Dermis microvascular lymphatic vessel endothelial cell (primary cell): ENCODE measurements around the gene TIGD2. TPM values are rescaled to one million over a fixed set of nuclear protein-coding genes. Genes with fewer than 3 reads are reported as not detected.
"Not testable (repeated sequence)": the region's sequence is repeated elsewhere in the genome, so short reads cannot be mapped to it uniquely, and the experiment has no call there.

Experiments used
- DNase-seq, 2 donors: peaks; one replicate each; pipeline versions ENCODE4 v3.0.0 to v3.0.0-alpha.2; 2010; ENCODE audit warnings: low read depth in 2 of 2
- total RNA-seq: library from RNA; depleted of rRNA; stranded (reverse); fragments of >200 nt; gene quantifications from 2 replicates; pipeline ENCODE4 v1.2.1, GENCODE V29; 2014

Gene TIGD2
- total RNA-seq, 1 donor from 2014 or later = 3.3 TPM

GRCh38 chr4:89119166-89119565 lies 7.8 kb downstream of the TIGD2 start:
- no peak for DNase-seq

GRCh38 chr4:89119836-89120235 lies 8.5 kb downstream of the TIGD2 start:
- no peak for DNase-seq

- no peak for DNase-seq
Measured at GRCh38 chr4:89121387-89122068, 10.2 kb downstream of the TIGD2 start.

GRCh38 chr4:89123451-89123851 lies 12.1 kb downstream of the TIGD2 start:
- DNase-seq = no peak

- DNase-seq = no peak
Measured at GRCh38 chr4:89125901-89126782, 14.8 kb downstream of the TIGD2 start.

GRCh38 chr4:89129080-89129640 lies 17.8 kb downstream of the TIGD2 start:
- no peak for DNase-seq

- peak in 1 of 2 donors; percentile 3 for DNase-seq
Measured at GRCh38 chr4:89134775-89135319, 23.5 kb downstream of the TIGD2 start.

- no peak for DNase-seq
Measured at GRCh38 chr4:89136525-89136924, 25.2 kb downstream of the TIGD2 start.

- DNase-seq = no peak
Measured at GRCh38 chr4:89137231-89137630, 25.9 kb downstream of the TIGD2 start.

GRCh38 chr4:89137695-89138094 lies 26.4 kb downstream of the TIGD2 start:
- no peak for DNase-seq

- DNase-seq = no peak
Measured at GRCh38 chr4:89140168-89140759, 28.9 kb downstream of the TIGD2 start.

- DNase-seq = no peak
Measured at GRCh38 chr4:89142691-89143669, 31.6 kb downstream of the TIGD2 start.

GRCh38 chr4:89144652-89145051 lies 33.3 kb downstream of the TIGD2 start:
- DNase-seq = not testable (repeated sequence)

GRCh38 chr4:89146196-89146595 lies 34.9 kb downstream of the TIGD2 start:
- no peak for DNase-seq

- no peak for DNase-seq
Measured at GRCh38 chr4:89152972-89153371, 41.6 kb downstream of the TIGD2 start.

- no peak for DNase-seq
Measured at GRCh38 chr4:89156174-89156914, 45.0 kb downstream of the TIGD2 start.

- DNase-seq = no peak
Measured at GRCh38 chr4:89157488-89158024, 46.2 kb downstream of the TIGD2 start.

GRCh38 chr4:89158884-89159503 lies 47.7 kb downstream of the TIGD2 start:
- DNase-seq = peak; percentile 52 to 55

- peak; percentile 42 to 57 for DNase-seq
Measured at GRCh38 chr4:89160806-89161205, 49.5 kb downstream of the TIGD2 start.
